Measurements from ENCODE around the gene KCNV2. TPM values are rescaled to one million over a fixed set of nuclear protein-coding genes. Genes with fewer than 3 reads are reported as not detected.
A peak's percentile ranks its signal among the peaks of the same experiment; 100 is the strongest.

Gene KCNV2
- total RNA-seq, 2 experiments from 2014 or later, result not detected

DNA sequence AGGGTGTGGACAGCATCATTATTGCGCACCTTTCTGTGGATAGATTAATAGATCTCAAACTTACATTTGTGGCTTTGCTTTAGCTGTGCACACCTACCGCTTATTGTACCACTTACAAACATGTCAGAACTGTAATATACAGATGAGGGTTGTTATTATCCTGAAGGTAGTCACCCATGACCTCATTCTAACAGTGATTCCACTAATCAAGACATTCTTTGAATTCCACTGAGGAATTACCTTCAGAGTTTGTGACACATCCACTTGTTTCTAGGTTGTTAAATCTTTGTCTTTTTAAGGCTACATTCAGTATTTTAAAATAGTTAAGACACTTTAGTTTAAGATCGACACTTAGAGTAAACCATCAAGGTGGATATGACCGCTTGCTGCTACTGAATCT lies 7.8 kb downstream of the KCNV2 start:
- CTCF ChIA-PET, result no interaction called here
- DNase-seq, result no peak
- no peaks in the 10 kb centered on the region for H3K27me3 Mint-ChIP-seq (ENCODE audit: low read depth)

DNA sequence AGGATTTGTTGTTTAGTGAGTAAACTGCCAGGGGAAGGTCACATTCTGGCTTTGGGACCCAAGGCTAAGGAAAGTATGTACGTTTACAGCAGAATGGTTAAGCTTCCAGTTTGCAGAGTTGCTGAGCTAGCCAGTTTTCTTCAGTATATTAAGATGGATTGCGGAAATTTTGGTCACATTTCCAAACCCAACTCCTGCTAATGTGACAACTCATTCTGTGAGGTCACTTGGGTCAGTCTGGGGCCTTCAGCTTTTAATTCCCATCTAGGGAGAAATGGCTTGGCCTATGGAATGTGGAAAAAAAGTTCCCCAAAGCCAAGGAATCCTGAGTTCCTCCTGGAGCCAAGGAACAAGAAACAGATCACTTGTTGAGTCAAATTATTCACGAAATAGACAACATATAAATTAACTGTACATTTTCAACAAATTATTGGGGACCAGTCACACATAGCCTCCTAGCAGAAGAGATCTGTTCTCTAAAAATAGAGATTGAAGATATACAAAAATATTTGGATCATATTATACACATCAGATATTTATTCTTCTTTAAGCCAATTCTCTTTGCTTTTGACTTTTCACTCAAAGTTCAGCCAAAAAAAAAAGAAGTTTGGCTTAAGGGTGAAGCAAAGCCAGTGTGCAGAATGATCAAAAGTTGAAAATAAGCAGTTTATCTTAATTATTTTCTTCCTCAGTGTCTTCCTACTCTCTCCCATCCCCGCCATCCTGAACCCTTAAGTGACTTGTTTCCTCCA lies 8.8 kb downstream of the KCNV2 start:
- intact Hi-C loops (cut with micrococcal nuclease), result loop anchor here (5.0 to 10.0 kb wide), 2 partner anchors 491 to 594 kb away; no protein-coding TSS in a partner anchor
- Mint-ChIP-seq H3K27ac (no peak overlapping the region), H3K4me1 (ENCODE audit: low read depth) (no peaks in the 10 kb centered on the region), H3K4me3 (no peak overlapping the region), H3K36me3 (ENCODE audit: low read depth) (peaks cover 1% of the 10 kb centered on the region), H3K27me3 (ENCODE audit: low read depth) (no peaks in the 10 kb centered on the region), H3K9me3 (no peaks in the 10 kb centered on the region)
- CTCF ChIA-PET, result no interaction called here
- no peak for DNase-seq

More for the DNA sequence above, 7.8 kb downstream of the KCNV2 start:
- Mint-ChIP-seq H3K9me3 (no peaks in the 10 kb centered on the region), H3K4me3 (no peak overlapping the region), H3K27ac (no peak overlapping the region), H3K36me3 (ENCODE audit: low read depth) (peaks cover 4% of the 10 kb centered on the region), H3K4me1 (ENCODE audit: low read depth) (no peaks in the 10 kb centered on the region)
- intact Hi-C loops (cut with micrococcal nuclease), result loop anchor here (5.0 to 10.0 kb wide), 2 partner anchors 490 to 593 kb away; no protein-coding TSS in a partner anchor

DNA sequence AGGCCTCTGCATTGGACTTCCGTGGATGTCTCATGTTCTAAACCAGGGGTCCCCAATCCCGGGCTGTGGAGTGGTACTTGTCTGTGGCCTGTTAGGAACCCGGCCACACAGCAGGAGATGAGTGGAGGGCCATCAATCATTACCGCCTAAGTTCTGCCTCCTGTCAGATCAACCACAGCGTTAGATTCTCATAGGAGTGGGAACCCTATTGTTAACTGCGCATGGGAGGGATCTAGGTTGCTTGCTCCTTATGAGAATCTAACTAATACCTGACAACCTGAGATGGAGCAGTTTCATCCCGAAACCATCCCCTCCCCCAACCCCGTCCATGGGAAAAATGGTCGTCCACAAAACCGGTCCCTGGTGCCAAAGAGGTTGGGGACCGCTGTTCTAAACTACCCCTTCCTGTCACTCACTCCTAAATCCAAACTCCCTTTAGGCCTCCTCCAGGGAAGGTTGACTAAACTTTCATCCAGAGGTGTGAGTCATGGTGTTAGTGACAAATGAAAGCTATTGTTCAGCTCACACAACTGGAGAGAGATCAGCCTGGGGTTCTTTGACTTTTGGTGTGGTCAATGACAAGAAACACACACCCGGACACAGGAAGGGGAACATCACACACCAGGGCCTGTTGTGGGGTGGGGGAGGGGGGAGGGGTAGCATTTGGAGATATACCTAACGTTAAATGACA lies 9.5 kb downstream of the KCNV2 start:
- intact Hi-C loops (cut with micrococcal nuclease), result loop anchor here (5.0 to 10.0 kb wide), 2 partner anchors 492 to 594 kb away; no protein-coding TSS in a partner anchor
- Mint-ChIP-seq H3K9me3 (no peaks in the 10 kb centered on the region), H3K27ac (no peak overlapping the region), H3K36me3 (ENCODE audit: low read depth) (no peaks in the 10 kb centered on the region), H3K4me3 (no peak overlapping the region), H3K4me1 (ENCODE audit: low read depth) (no peaks in the 10 kb centered on the region), H3K27me3 (ENCODE audit: low read depth) (no peaks in the 10 kb centered on the region)
- DNase-seq, result no peak
- CTCF ChIA-PET, result interaction anchor here (0.6 kb wide), 1 partner anchor 483 kb away, joined by 3 read pairs; no protein-coding TSS in a partner anchor

DNA sequence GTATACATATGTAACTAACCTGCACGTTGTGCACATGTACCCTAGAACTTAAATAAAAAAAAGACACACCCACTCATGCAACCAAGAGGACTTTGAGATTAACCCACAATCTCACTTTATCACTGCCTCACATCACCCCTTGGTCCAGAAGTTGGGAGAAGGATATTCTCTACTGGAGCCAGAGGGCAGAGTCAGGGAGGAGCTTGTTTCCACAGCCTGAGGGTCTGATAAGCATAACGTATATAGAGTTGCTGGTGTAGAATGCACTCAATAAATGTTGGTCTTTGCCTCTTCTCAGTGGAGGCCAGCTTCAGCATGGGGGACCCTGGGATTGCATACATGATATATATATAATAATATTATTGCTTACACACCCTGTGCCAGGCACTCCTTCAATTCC lies 10.1 kb downstream of the KCNV2 start:
- no peaks in the 10 kb centered on the region for H3K27me3 Mint-ChIP-seq (ENCODE audit: low read depth)
- CTCF ChIA-PET, result interaction anchor here (0.6 to 1.6 kb wide), 3 partner anchors 28 to 594 kb away, joined by 3 to 4 read pairs (median 3); no protein-coding TSS in a partner anchor
- H3K4me1 Mint-ChIP-seq (ENCODE audit: low read depth), result no peaks in the 10 kb centered on the region
- H3K36me3 Mint-ChIP-seq (ENCODE audit: low read depth), result no peaks in the 10 kb centered on the region
- intact Hi-C loops (cut with micrococcal nuclease), result loop anchor here (5.0 to 10.0 kb wide), 2 partner anchors 493 to 595 kb away; no protein-coding TSS in a partner anchor
- no peak for DNase-seq
- H3K27ac Mint-ChIP-seq, result no peak overlapping the region
- no peak overlapping the region for H3K4me3 Mint-ChIP-seq
- H3K9me3 Mint-ChIP-seq, result no peaks in the 10 kb centered on the region

DNA sequence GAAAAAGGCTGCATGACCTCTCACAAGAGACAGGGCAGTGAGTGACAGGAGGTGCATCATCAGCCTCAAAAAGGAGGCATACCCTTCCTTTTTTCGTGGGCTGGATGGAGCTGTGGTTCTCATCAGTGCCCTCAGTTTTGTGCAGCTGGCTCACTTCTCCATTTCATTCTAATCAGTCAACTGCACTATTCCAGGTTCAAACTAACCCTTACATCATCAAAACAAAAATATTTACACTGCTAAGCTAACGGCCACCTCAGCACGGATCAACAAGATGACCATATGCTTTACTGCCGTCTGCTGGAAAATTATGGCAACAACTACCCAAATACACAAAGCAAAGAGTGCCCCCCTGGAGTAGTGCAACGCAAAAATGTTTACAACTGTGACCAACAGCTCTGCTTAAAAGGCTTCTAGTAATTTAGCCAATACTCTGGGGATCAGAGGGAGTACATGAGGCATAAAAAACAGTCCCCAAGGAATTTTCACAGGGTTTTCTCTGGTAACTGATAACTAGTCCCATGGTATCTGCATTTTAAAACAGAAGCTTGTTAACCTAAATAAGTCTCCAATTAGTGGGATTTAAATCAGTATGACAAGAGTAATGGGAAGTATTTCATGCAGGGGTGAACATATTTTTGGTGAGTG lies 10.8 kb downstream of the KCNV2 start:
- DNase-seq, result peak; percentile 18
- CTCF ChIA-PET, result interaction anchor here (0.6 to 1.6 kb wide), 2 partner anchors 29 to 595 kb away, joined by 3 to 4 read pairs; no protein-coding TSS in a partner anchor
- no peaks in the 10 kb centered on the region for H3K9me3 Mint-ChIP-seq
- no peak overlapping the region for H3K4me3 Mint-ChIP-seq
- intact Hi-C loops (cut with micrococcal nuclease), result loop anchor here (5.0 to 10.0 kb wide), 2 partner anchors 493 to 596 kb away; no protein-coding TSS in a partner anchor
- no peaks in the 10 kb centered on the region for H3K27me3 Mint-ChIP-seq (ENCODE audit: low read depth)
- no peaks in the 10 kb centered on the region for H3K4me1 Mint-ChIP-seq (ENCODE audit: low read depth)
- peaks cover 3% of the 10 kb centered on the region for H3K36me3 Mint-ChIP-seq (ENCODE audit: low read depth)
- H3K27ac Mint-ChIP-seq, result no peak overlapping the region

DNA sequence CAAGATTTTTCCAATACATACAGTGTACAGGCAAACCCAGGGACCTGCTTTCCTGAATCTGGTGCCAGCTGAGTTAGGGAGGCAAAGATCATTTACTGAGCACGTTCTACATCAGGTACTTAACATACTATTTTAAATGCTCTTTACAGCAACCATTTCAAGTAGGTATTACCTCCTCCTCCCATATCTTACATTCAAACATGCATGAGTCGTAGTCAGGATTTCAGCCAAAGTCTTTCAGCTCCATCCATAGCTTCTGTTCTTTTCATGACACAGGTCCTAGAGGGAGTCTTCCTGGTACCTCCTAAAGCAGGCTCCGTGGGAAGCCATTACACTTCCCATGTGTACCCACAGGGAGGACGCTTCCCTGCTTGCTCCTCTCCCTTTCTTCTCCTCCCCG lies 11.7 kb downstream of the KCNV2 start:
- Mint-ChIP-seq H3K4me3 (no peak overlapping the region), H3K27me3 (ENCODE audit: low read depth) (no peaks in the 10 kb centered on the region)
- no peak for DNase-seq

DNA sequence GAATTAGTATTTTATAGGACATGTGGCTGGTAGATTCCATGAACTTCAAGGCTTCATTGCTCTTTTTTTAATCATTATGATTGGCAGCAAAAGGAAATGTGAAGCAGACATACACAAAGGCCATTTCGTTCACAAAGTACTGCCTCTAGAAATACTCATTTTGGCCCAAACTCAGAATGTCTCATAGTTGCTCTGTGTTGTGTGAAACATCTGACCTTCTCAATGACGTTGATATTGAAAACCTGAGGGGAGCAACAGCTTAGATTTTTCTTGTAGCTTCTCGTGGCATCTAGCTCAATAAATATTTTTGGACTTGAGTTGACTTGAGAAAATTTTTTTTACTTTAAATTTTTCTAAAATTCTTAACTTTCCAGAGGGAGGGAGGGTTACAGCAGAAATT lies 12.4 kb downstream of the KCNV2 start:
- intact Hi-C loops (cut with micrococcal nuclease), result loop anchor here (5.0 to 10.0 kb wide), 2 partner anchors 495 to 597 kb away; no protein-coding TSS in a partner anchor
- Mint-ChIP-seq H3K27me3 (ENCODE audit: low read depth) (no peaks in the 10 kb centered on the region), H3K27ac (no peak overlapping the region), H3K4me3 (no peak overlapping the region), H3K36me3 (ENCODE audit: low read depth) (peaks cover 15% of the 10 kb centered on the region), H3K4me1 (ENCODE audit: low read depth) (no peaks in the 10 kb centered on the region), H3K9me3 (no peaks in the 10 kb centered on the region)
- DNase-seq, result no peak
- CTCF ChIA-PET, result no interaction called here

More for the DNA sequence above, 11.7 kb downstream of the KCNV2 start:
- Mint-ChIP-seq H3K4me1 (ENCODE audit: low read depth) (no peaks in the 10 kb centered on the region), H3K36me3 (ENCODE audit: low read depth) (peaks cover 8% of the 10 kb centered on the region), H3K9me3 (no peaks in the 10 kb centered on the region), H3K27ac (no peak overlapping the region)
- intact Hi-C loops (cut with micrococcal nuclease), result loop anchor here (5.0 to 10.0 kb wide), 2 partner anchors 494 to 597 kb away; no protein-coding TSS in a partner anchor
- CTCF ChIA-PET, result interaction anchor here (0.5 to 1.6 kb wide), 2 partner anchors 30 to 1571 kb away, joined by 4 to 10 read pairs; no protein-coding TSS in a partner anchor

DNA sequence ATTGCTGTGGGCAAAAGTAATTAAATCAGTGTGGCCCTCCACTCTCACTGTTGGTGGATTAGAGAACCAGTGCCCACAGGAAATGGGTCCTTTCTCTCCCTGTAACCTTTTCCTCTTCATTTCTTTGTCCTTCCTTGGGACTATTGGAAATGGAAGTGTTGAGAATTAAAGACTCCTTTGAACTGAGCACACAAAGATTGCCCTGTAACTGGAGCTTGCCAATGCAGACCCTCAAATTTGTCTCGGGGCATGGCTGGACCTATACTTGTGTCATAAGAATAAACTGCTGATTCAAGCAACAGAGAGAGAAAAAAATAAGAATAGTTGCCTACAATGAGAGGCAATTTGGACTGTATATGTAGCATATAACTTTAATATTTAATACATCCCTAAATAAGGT lies 13.7 kb downstream of the KCNV2 start:
- no peak for DNase-seq
- Mint-ChIP-seq H3K27ac (no peak overlapping the region), H3K36me3 (ENCODE audit: low read depth) (peaks cover 23% of the 10 kb centered on the region), H3K4me1 (ENCODE audit: low read depth) (no peaks in the 10 kb centered on the region), H3K27me3 (ENCODE audit: low read depth) (no peaks in the 10 kb centered on the region), H3K4me3 (no peak overlapping the region), H3K9me3 (no peaks in the 10 kb centered on the region)
- CTCF ChIA-PET, result no interaction called here
- intact Hi-C loops (cut with micrococcal nuclease), result no loop called here

DNA sequence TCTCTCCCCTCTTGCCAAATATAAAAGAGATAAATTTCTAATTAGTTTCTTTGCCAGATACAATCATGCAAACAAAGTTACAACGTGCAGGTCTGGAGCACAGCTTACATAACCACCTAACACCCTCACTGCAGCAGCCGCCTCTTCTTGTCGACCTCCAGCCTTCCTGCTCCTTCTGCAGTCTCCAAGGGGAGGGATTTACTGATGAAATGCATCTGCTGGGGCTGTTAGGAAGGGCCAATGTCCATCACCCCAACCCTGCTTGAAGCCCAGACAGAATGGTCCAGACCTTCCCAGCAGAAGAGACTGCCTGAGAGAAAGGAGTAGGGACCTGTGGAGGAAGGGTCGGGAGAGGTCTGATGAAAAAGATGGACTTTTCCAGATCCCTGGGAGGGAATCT lies 15.2 kb downstream of the KCNV2 start:
- Mint-ChIP-seq H3K27ac (no peak overlapping the region), H3K4me1 (ENCODE audit: low read depth) (no peaks in the 10 kb centered on the region), H3K36me3 (ENCODE audit: low read depth) (peaks cover 23% of the 10 kb centered on the region), H3K4me3 (no peak overlapping the region), H3K27me3 (ENCODE audit: low read depth) (no peaks in the 10 kb centered on the region), H3K9me3 (no peaks in the 10 kb centered on the region)
- CTCF ChIA-PET, result no interaction called here
- no peak for DNase-seq
- intact Hi-C loops (cut with micrococcal nuclease), result no loop called here

DNA sequence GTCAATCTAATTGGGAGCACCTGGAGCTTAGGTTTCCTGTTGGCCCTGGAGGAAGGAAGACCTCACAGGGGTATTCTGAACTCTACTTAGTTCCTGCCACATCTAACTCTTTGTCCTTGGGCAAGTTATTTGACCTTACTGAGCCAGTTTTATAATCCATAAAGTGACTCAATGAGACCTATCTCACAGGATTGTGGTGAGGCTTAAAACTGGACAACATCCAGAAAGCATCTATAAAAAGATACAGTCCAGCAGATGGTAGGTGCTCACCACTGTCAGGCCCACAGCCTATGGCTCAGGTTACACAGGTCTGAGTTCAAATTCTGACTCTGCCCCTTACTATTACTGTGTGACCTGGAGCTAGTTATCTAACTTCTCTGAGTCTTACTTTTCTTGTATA lies 23.3 kb downstream of the KCNV2 start:
- DNase-seq, result no peak
- Mint-ChIP-seq H3K27me3 (ENCODE audit: low read depth) (no peaks in the 10 kb centered on the region), H3K4me1 (ENCODE audit: low read depth) (no peaks in the 10 kb centered on the region), H3K27ac (no peak overlapping the region), H3K4me3 (no peak overlapping the region), H3K36me3 (ENCODE audit: low read depth) (peaks cover 21% of the 10 kb centered on the region), H3K9me3 (no peaks in the 10 kb centered on the region)
- intact Hi-C loops (cut with micrococcal nuclease), result no loop called here
- CTCF ChIA-PET, result no interaction called here

DNA sequence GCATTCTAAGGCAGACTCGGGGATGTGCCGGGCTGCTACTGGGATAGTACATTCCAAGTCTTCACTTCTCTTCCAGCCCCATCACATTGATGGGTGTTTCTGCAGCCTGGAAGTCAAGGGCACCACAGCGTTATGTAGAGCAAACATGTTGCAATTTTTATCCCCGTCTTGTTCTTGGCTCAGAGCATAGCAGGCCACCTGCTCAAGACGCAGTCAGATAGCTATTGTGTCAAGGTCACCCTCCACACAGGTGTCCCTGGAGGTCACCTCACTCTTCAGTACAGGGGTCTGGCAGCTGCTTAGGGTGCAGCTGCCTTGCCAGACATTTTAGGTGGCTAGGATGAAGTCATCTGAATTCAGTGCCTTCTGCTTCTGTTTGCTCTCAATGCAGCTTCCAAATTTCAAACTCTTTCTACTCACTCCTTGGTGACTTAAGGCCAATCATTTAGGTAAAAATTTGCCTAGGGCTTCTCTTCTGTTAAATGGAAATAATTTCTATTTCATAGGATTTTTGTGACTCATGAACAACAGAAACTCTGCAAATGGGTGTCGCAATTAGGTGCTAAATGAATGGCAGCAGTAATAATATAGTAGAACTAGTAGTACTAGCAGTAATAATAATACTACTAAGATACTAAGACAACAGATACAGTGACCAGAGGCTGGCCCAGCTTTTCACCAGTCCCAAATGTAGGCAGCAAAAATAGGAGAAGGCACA lies 24.3 kb downstream of the KCNV2 start:
- Mint-ChIP-seq H3K36me3 (ENCODE audit: low read depth) (peaks cover 28% of the 10 kb centered on the region), H3K27me3 (ENCODE audit: low read depth) (no peaks in the 10 kb centered on the region), H3K4me1 (ENCODE audit: low read depth) (no peaks in the 10 kb centered on the region), H3K4me3 (no peak overlapping the region), H3K9me3 (no peaks in the 10 kb centered on the region), H3K27ac (no peak overlapping the region)
- no peak for DNase-seq
- CTCF ChIA-PET, result no interaction called here
- intact Hi-C loops (cut with micrococcal nuclease), result no loop called here

DNA sequence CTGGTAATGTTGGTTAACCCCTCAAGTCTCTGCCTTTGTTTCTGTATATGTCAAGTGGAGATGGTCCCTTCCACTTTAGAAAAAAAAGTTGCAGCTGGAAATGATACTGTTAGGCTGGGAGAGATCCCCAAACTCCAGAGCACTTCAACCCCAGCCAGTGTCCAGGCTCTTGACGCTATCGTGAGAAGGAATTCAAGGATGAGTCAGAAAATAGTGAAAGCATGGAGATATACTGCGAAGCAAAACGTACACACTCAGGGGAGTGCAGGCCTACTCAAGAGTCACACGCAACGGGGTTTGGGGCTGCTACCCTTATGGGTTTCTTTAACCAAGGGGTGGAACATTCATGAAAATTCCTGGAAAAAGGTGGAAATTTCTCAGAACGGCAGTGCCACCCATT lies 24.9 kb downstream of the KCNV2 start:
- Mint-ChIP-seq H3K9me3 (no peaks in the 10 kb centered on the region), H3K36me3 (ENCODE audit: low read depth) (peaks cover 30% of the 10 kb centered on the region), H3K4me3 (no peak overlapping the region), H3K27ac (no peak overlapping the region), H3K27me3 (ENCODE audit: low read depth) (no peaks in the 10 kb centered on the region), H3K4me1 (ENCODE audit: low read depth) (no peaks in the 10 kb centered on the region)
- CTCF ChIA-PET, result no interaction called here
- intact Hi-C loops (cut with micrococcal nuclease), result no loop called here
- DNase-seq, result no peak
